Body of pancreas (tissue), 4 donors: ENCODE measurements around the gene NDUFA13.

Source experiments
- CTCF ChIP-seq, 7 experiments: fragments of 450-650 bp in 4 of 7; fragments of 200-600 bp in 3 of 7; sonication (generic) in 3 of 7; IDR thresholded peaks; one replicate each; pipeline ENCODE4 v1.5.1; 2016 to 2019; ENCODE audit warnings: antibody characterized with exemption in 7 of 7
- POLR2A ChIP-seq, 3 donors: fragments of 450-650 bp; IDR thresholded peaks; one replicate each; pipeline ENCODE4 v1.6.1; 2016; ENCODE audit warnings: antibody characterized with exemption in 3 of 3, mild to moderate bottlenecking in 2 of 3

GRCh38 chr19:19547674-19548336, 31.8 kb downstream of the NDUFA13 start:
- TF ChIP-seq POLR2A (IDR thresholded peaks at IDR 0.05) (no peak), CTCF (IDR thresholded peaks at IDR 0.05) (no peak)
